ENCODE results near the gene SLC10A2. TPM values are rescaled to one million over a fixed set of nuclear protein-coding genes. Genes with fewer than 3 reads are reported as not detected.
"Not testable (repeated sequence)": the region's sequence is repeated elsewhere in the genome, so short reads cannot be mapped to it uniquely, and the experiment has no call there.

Gene SLC10A2, protein sequence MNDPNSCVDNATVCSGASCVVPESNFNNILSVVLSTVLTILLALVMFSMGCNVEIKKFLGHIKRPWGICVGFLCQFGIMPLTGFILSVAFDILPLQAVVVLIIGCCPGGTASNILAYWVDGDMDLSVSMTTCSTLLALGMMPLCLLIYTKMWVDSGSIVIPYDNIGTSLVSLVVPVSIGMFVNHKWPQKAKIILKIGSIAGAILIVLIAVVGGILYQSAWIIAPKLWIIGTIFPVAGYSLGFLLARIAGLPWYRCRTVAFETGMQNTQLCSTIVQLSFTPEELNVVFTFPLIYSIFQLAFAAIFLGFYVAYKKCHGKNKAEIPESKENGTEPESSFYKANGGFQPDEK
- total RNA-seq = not detected

DNA sequence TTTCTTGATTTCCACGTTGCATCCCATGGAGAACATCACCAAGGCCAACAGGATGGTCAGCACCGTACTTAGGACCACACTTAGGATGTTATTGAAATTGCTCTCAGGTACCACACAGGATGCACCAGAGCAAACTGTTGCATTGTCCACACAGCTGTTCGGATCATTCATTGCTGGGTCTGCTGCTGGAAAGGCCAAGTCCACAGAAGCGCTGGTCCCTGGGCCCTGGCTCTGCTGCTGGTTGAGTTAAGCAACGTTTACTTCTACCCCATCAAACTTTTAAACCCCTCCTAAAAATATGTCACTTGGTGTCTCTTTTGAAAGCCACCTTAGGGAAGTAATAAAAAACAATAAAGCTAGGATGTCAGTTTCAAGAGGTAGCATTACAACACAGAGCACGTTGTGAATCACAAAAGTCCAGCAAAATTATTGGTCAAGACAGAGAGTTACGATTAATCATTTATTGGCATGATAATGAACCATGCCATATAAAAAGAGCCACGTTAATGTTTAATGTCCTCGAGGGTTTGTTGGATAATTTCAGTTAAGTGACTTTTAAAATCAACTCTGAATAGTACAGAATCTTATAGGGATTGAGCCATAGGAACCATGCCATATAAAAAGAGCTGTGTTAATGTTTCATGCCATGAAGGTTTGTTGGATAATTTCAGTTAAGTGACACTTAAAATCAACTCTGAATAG is at the start of gene SLC10A2:
Gene SLC10A2 (minus strand): TSS at position 339 of the 702 bp plus-strand sequence. CDS start 168 bp downstream, at position 171.
- intact Hi-C loops (cut with DNase I) = no loop called here
- ATAC-seq (no peak), DNase-seq (ENCODE audit: low spot score) (no peak)

GRCh38 chr13:103107580-103107979 is 41.4 kb upstream of the SLC10A2 start:
- DNase-seq (ENCODE audit: low spot score) (no peak), ATAC-seq (no peak)
- intact Hi-C loops (cut with DNase I) = no loop called here

GRCh38 chr13:103104340-103104739 is 38.1 kb upstream of the SLC10A2 start:
- intact Hi-C loops (cut with DNase I) = no loop called here
- no peak for ATAC-seq
- DNase-seq (ENCODE audit: low spot score) = no peak

GRCh38 chr13:103103456-103103855 is 37.2 kb upstream of the SLC10A2 start:
- intact Hi-C loops (cut with DNase I); DNase-seq (ENCODE audit: low spot score); ATAC-seq: not testable (repeated sequence)

- DNase-seq (ENCODE audit: low spot score) (no peak), ATAC-seq (no peak)
- intact Hi-C loops (cut with DNase I) = no loop called here
Measured at GRCh38 chr13:103102482-103102881, 36.3 kb upstream of the SLC10A2 start.

- ATAC-seq = no peak
- no peak for DNase-seq (ENCODE audit: low spot score)
- intact Hi-C loops (cut with DNase I) = no loop called here
Measured at GRCh38 chr13:103101901-103102300, 35.7 kb upstream of the SLC10A2 start.

GRCh38 chr13:103101500-103101899 is 35.3 kb upstream of the SLC10A2 start:
- intact Hi-C loops (cut with DNase I) = no loop called here
- DNase-seq (ENCODE audit: low spot score) = no peak
- ATAC-seq = no peak

DNA sequence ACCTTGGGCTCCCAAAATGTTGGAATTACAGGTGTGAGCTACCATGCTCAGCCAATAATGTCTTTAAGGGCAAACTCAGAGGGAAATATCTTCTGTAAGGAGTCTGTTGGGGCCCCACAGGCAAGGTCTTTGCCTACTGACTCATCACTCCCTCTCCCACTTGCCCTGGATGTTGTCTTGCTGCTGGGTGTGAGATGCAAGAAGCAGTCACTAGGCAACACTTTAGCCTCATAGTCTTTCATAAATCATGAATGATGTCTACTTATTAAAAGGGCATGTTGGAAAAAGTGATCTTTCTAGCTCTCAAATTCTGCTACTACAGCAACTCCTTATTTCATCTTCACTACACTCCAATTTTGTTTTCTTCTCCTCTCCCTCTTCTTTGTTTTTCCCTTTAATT is 34.6 kb upstream of the SLC10A2 start:
- intact Hi-C loops (cut with DNase I) = no loop called here
- ATAC-seq = no peak
- no peak for DNase-seq (ENCODE audit: low spot score)

GRCh38 chr13:103099722-103100293 is 33.6 kb upstream of the SLC10A2 start:
- DNase-seq (ENCODE audit: low spot score) (no peak), ATAC-seq (no peak)
- intact Hi-C loops (cut with DNase I) = no loop called here

DNA sequence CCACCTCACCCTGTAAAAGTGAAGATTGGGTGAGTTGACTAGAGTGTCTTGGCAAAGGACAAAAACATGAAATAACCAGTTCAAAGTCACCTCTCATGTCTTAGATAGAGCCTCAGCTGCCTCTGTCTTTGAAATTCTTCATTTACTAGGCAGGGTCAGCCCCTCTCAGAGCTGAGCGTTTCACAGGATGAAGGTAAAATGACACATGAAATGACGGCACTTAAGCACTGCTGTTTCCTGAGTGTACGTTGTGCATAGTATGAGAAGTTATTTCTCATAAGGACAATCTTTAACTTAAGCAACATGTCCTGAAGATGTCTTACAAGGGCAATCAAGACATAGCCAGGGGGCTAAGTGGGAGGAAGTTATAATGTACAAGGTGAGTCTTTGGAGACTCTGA is 32.3 kb upstream of the SLC10A2 start:
- no peak for ATAC-seq
- no peak for DNase-seq (ENCODE audit: low spot score)
- intact Hi-C loops (cut with DNase I) = no loop called here

GRCh38 chr13:103097366-103097928 is 31.2 kb upstream of the SLC10A2 start:
- no peak for DNase-seq (ENCODE audit: low spot score)
- intact Hi-C loops (cut with DNase I) = no loop called here
- ATAC-seq = no peak

DNA sequence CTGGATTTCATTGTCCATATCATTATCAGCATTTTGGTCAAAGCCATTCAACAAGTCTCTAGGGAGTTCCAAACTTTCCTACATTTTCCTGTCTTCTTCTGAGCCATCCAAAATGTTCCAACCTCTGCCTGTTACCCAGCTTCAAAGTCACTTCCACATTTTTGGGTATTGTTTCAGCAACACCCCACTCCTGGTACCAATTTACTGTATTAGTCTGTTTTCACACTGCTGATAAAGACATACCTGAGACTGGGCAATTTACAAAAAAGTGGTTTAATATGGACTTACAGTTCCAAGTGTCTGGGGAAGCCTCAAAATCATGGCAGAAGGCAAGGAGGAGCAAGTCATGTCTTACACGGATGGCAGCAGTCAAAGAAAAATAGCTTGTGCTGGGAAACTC is 27.4 kb upstream of the SLC10A2 start:
- ATAC-seq; intact Hi-C loops (cut with DNase I): not testable (repeated sequence)

DNA sequence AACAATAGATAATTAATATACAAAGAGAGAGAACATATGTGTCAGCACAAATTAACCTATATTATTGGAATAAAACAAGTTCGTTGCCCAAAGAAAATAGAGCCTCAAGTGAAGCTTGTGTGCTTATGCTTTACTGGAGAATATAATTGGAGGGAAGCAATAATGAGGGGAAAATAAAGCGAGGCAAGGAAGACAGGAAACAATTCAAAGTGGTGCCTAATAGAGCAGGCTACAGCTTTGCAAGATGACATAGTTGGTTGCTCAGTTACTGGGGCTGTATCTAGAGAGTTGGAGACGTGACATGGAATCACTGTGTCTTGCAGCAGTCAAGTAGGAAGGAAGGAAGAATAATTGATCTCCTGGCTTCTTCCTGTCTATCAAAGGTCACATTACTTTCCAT is 21.1 kb upstream of the SLC10A2 start:
- ATAC-seq (no peak), DNase-seq (ENCODE audit: low spot score) (no peak)
- intact Hi-C loops (cut with DNase I) = no loop called here

More for the DNA sequence above, 27.4 kb upstream of the SLC10A2 start:
- DNase-seq (ENCODE audit: low spot score) = not testable (repeated sequence)

GRCh38 chr13:103081435-103081834 is 15.2 kb upstream of the SLC10A2 start:
- intact Hi-C loops (cut with DNase I) = no loop called here
- DNase-seq (ENCODE audit: low spot score) (no peak), ATAC-seq (no peak)

- ATAC-seq (no peak), DNase-seq (ENCODE audit: low spot score) (no peak)
- intact Hi-C loops (cut with DNase I) = loop anchor here (5.0 kb wide), 1 partner anchor 1544 kb away; no protein-coding TSS in a partner anchor
Measured at GRCh38 chr13:103078158-103078557, 11.9 kb upstream of the SLC10A2 start.

DNA sequence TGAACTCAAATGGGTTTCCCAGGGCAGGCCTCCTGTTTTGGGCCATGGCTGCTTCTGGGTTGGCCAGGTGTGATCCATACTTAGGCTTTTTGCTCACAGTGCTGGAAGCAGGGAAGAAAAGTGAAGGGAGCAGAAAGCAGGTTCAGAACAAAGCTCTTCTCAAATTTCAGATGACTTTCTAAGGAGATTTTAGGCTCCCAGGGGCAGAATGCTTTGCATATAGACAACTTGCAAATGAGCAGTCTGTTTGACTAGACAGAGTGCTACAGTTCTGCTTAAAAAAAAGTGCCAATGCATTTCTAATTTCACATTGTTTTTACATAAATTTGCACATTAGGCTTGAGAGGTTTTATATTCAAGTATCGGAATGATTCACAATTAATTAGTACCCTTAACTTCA is 2.6 kb upstream of the SLC10A2 start:
- intact Hi-C loops (cut with DNase I) = no loop called here
- ATAC-seq (no peak), DNase-seq (ENCODE audit: low spot score) (no peak)

DNA sequence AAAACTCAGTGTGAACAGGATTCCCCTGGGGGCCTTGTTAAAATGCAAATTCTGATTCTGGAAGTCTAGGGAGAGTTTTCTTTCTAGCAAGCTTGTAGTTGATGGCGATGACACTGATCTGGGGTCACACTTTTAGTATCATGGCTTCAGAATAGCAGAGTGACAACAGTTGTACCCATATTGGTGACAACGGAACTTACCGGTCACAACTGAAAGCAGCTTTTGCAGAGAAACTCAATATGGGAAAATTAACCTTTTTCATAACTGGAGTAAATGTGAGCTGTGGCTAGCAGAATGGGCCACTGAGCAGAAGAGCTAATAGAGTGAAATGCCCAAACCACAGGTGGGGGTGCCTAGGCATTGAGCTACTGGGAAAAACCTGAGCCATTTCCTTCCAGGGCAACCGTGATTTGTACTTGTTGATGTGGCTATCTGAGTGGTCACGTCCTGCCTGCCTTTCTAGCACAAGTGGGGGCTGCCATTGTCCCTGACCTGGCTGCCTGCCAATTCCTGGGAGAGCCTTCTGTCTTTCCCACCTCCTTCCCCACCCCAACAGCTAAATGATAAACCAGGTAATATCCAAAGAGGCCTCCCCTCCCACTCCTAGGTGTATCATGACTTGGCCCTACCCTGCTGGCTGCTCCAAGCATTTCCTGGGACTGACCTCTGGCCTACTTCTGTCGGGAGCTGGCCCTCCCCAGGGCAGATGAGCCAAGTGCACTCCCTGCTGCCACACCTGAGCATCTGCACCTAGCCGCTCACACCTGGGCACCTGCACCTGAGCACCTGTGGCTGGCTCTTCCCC is 1.7 kb upstream of the SLC10A2 start:
- intact Hi-C loops (cut with DNase I) = no loop called here
- no peak for ATAC-seq
- no peak for DNase-seq (ENCODE audit: low spot score)

- no peak for ATAC-seq
- intact Hi-C loops (cut with DNase I) = no loop called here
Measured at GRCh38 chr13:103066781-103067345, 646 bp upstream of the SLC10A2 start.

DNA sequence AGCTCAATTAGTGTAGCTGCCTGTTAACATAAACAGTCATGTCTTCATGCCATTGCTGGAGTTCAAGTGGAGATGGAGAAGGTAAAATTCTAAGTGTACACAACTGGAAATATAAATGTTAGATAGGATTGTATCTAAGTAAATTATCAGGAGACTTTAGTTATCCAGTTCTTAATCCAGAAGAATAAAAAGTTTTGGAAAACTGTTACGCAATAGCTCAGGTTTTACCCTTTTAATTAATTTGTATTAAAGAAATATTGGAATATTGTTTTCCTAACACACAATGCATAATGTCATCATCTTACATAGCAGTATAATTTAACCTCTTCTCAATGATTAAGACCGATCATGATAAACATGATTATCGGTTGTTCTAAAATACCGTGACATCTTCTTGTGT is 2.8 kb downstream of the SLC10A2 start:
- ATAC-seq = no peak
- no peak for DNase-seq (ENCODE audit: low spot score)
- intact Hi-C loops (cut with DNase I) = no loop called here

More at GRCh38 chr13:103066781-103067345, 646 bp upstream of the SLC10A2 start:
- no peak for DNase-seq (ENCODE audit: low spot score)
